ENCODE results near the gene FBXW8. TPM values are rescaled to one million over a fixed set of nuclear protein-coding genes. Genes with fewer than 3 reads are reported as not detected.

The FBXW8 gene
- total RNA-seq, 1 experiment from 2014 or later: 12.1 TPM

DNA sequence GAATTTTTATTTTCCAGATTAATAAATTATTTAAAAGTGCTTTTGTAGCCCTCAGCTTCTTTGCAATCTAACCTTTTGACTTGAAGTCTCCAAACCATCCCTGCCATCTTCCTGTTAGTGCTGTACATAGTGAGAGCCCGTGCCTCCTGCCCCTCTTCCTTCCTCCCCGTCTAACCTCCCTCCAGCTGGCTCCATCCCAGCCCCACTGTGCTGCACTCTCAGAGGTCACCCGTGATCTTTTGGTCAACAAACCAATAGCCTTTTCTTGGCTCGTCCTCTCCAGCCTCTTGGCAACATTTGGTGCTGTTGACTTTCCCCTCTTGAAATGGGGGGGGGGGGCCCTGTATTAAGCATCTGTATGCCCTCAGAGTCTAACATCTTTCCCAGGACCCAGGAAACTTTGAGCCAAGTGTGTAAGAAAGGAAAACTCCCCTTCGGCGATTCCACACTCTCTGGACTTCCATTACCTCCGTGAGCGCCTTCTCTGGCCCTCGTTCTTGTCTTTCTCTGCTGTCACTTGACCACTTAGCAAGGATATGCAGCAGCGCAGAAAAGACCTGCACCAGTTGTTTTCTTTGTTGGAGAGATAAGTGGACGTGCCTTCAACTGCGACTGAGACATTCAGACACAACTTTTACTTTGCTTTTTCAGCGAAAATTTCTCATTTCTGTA, 44.1 kb downstream of the FBXW8 start:
- intact Hi-C loops (cut with micrococcal nuclease): loop anchor here (1.0 to 5.0 kb wide), 4 partner anchors 74 to 252 kb away; partner anchors contain the start of genes HRK, RNFT2 and SPRING1
- no peak for DNase-seq
- ATAC-seq: no peak

DNA sequence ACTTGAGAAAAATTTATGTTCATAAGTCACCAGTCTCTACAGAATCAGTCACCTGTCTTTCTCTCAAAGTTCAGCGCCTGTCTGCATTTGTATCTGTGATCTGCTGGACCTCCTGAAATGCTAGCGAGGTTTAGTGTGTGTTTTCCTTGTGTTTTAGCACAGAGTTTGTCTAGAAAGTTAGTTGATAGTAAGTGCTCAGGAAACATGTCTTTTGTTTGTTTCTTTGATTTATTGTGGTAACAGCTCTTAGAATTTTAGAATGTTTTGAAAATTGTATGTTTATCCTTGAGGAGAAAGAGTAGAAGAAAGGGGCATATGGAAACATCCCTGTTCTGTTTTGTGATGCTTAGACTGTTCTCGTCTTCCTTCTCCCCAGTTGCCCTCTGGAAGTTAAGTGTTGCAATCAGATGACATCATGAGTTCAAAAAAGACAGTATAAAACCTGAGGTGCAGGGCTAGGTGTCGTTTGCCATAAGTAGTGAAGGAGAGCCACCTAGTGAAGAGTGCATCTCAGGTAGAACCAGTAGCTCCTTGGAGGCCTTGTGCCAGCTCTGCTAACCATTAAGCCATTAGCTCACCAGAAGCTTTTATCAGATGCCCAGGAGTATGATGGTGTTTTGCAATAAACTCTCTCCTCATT, 44.8 kb downstream of the FBXW8 start:
- TF ChIP-seq, protein P1, sequence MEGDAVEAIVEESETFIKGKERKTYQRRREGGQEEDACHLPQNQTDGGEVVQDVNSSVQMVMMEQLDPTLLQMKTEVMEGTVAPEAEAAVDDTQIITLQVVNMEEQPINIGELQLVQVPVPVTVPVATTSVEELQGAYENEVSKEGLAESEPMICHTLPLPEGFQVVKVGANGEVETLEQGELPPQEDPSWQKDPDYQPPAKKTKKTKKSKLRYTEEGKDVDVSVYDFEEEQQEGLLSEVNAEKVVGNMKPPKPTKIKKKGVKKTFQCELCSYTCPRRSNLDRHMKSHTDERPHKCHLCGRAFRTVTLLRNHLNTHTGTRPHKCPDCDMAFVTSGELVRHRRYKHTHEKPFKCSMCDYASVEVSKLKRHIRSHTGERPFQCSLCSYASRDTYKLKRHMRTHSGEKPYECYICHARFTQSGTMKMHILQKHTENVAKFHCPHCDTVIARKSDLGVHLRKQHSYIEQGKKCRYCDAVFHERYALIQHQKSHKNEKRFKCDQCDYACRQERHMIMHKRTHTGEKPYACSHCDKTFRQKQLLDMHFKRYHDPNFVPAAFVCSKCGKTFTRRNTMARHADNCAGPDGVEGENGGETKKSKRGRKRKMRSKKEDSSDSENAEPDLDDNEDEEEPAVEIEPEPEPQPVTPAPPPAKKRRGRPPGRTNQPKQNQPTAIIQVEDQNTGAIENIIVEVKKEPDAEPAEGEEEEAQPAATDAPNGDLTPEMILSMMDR (conservative IDR thresholded peaks at IDR 0.05; ENCODE audit: low read depth, low read length): peak; percentile 88
- no peak for TF ChIP-seq EZH2phosphoT487 (IDR thresholded peaks at IDR 0.05; ENCODE audit: borderline replicate concordance, low read length)
- TF ChIP-seq EZH2 (IDR thresholded peaks at IDR 0.05; ENCODE audit: low read length, unreplicated experiment): no peak
- no TSS peak for BruUV-seq (replicated peaks)
- intact Hi-C loops (cut with micrococcal nuclease): loop anchor here (1.0 to 5.0 kb wide), 4 partner anchors 74 to 253 kb away; partner anchors contain the start of genes HRK, RNFT2 and SPRING1
- Histone ChIP-seq H4K20me1 (ENCODE audit: low read length) (no peaks in the 10 kb centered on the region), H3K27ac (ENCODE audit: low read length) (no peak overlapping the region), H3K79me2 (ENCODE audit: low read length) (no peaks in the 10 kb centered on the region), H3K4me3 (ENCODE audit: low read length) (no peak overlapping the region), H3K4me1 (ENCODE audit: insufficient read depth, low read length) (peaks cover 36% of the 10 kb centered on the region), H3K36me3 (ENCODE audit: low read depth, low read length) (no peaks in the 10 kb centered on the region), H3K9me2 (replicated peaks; ENCODE audit: low read length) (no peaks in the 10 kb centered on the region), H3F3A (ENCODE audit: low read length, unreplicated experiment) (peaks cover 9% of the 10 kb centered on the region), H3K27me3 (ENCODE audit: low read length) (no peaks in the 10 kb centered on the region), H3K9me3 (ENCODE audit: low read length) (no peaks in the 10 kb centered on the region), H3K4me2 (ENCODE audit: low read length) (no peak overlapping the region), H2AFZ (ENCODE audit: low read length) (no peak overlapping the region), H3K9ac (ENCODE audit: low read length) (no peak overlapping the region)
- CTCF ChIA-PET: interaction anchor here (1.0 to 1.5 kb wide), 3 partner anchors 73 to 252 kb away, joined by 6 to 9 read pairs (median 8); no protein-coding TSS in a partner anchor
- POLR2A ChIA-PET (ENCODE audit: unreplicated experiment): interaction anchor here (0.6 kb wide), 1 partner anchor 41 kb away, joined by 4 read pairs; no protein-coding TSS in a partner anchor
- peak; percentile 34; the same call in 1 of the 2 replicates for ATAC-seq
- peak; percentile 86 for DNase-seq

More for the DNA sequence above, 44.1 kb downstream of the FBXW8 start:
- no peak overlapping the region for H3K4me3 ChIP-seq (ENCODE audit: low read length)
- no peak overlapping the region for H3K27ac ChIP-seq (ENCODE audit: low read length)
- no peak for TF ChIP-seq EZH2phosphoT487 (IDR thresholded peaks at IDR 0.05; ENCODE audit: borderline replicate concordance, low read length)
- no peak for TF ChIP-seq EZH2 (IDR thresholded peaks at IDR 0.05; ENCODE audit: low read length, unreplicated experiment)
- TF ChIP-seq, protein P1 (conservative IDR thresholded peaks at IDR 0.05; ENCODE audit: low read depth, low read length): no peak
- H3K79me2 ChIP-seq (ENCODE audit: low read length): no peaks in the 10 kb centered on the region
- peaks cover 30% of the 10 kb centered on the region for H3K4me1 ChIP-seq (ENCODE audit: insufficient read depth, low read length)
- H4K20me1 ChIP-seq (ENCODE audit: low read length): no peaks in the 10 kb centered on the region
- ChIA-PET POLR2A (ENCODE audit: unreplicated experiment) (no interaction called here), CTCF (interaction anchor here (1.3 to 1.5 kb wide), 2 partner anchors 72 to 245 kb away, joined by 8 to 9 read pairs; no protein-coding TSS in a partner anchor)
- H3F3A ChIP-seq (ENCODE audit: low read length, unreplicated experiment): peaks cover 9% of the 10 kb centered on the region
- H3K4me2 ChIP-seq (ENCODE audit: low read length): no peak overlapping the region
- no peaks in the 10 kb centered on the region for H3K9me2 ChIP-seq (replicated peaks; ENCODE audit: low read length)
- H2AFZ ChIP-seq (ENCODE audit: low read length): no peak overlapping the region
- H3K9me3 ChIP-seq (ENCODE audit: low read length): no peaks in the 10 kb centered on the region
- no peak overlapping the region for H3K9ac ChIP-seq (ENCODE audit: low read length)
- H3K36me3 ChIP-seq (ENCODE audit: low read depth, low read length): 0 out of 2 replicates have a peak, but pooled peaks cover 2% of the 10 kb centered on the region
- no TSS peak for BruUV-seq (replicated peaks)
- no peaks in the 10 kb centered on the region for H3K27me3 ChIP-seq (ENCODE audit: low read length)
